Ovary (tissue), 3 donors: ENCODE data around the gene CLEC10A.

ENCODE experiments used
- EP300 ChIP-seq: sonication (generic); formaldehyde crosslinking; IDR thresholded peaks from one replicate; pipeline ENCODE4 v1.6.1; 2017; ENCODE audit warnings: antibody characterized with exemption
- POLR2A ChIP-seq: fragments of 450-650 bp; IDR thresholded peaks from one replicate; pipeline ENCODE4 v1.6.1; 2017; ENCODE audit warnings: antibody characterized with exemption, mild to moderate bottlenecking, moderate library complexity
- TF ChIP-seq, protein P1 (sequence below), 3 donors: fragments of 450-650 bp in 2 of 3; fragments of 200-600 bp in 1 of 3; IDR thresholded peaks; one replicate each; pipeline versions ENCODE4 v1.5.1 to v1.8.0; 2016 to 2022; ENCODE audit warnings: antibody characterized with exemption in 3 of 3, mild to moderate bottlenecking in 1 of 3
- donor health status: DM: no; HTN: no; CAD: no.

DNA sequence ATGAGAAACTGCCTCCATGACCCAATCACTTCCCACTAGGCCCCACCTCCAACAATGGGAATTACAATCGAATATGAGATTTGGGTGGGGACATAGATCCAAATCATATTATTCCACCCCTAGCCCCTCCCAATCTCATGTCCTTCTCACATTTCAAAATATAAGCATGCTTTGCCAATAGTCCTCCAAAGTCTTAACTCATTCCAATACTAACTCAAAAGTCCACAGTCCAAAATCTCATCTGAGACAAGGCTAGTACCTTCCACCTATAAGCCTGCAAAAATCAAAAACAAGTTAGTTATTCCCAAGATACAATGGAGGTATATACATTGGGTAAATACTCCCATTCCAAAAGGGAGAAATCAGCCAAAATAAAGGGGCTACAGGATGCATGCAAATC, 12.9 kb downstream of the CLEC10A start:
- TF ChIP-seq, protein P1, sequence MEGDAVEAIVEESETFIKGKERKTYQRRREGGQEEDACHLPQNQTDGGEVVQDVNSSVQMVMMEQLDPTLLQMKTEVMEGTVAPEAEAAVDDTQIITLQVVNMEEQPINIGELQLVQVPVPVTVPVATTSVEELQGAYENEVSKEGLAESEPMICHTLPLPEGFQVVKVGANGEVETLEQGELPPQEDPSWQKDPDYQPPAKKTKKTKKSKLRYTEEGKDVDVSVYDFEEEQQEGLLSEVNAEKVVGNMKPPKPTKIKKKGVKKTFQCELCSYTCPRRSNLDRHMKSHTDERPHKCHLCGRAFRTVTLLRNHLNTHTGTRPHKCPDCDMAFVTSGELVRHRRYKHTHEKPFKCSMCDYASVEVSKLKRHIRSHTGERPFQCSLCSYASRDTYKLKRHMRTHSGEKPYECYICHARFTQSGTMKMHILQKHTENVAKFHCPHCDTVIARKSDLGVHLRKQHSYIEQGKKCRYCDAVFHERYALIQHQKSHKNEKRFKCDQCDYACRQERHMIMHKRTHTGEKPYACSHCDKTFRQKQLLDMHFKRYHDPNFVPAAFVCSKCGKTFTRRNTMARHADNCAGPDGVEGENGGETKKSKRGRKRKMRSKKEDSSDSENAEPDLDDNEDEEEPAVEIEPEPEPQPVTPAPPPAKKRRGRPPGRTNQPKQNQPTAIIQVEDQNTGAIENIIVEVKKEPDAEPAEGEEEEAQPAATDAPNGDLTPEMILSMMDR (IDR thresholded peaks at IDR 0.05), result no peak
- TF ChIP-seq EP300 (no peak), POLR2A (no peak)
